HuH-7.5 (cell line): ENCODE measurements around the gene CTDSP2.
"Not testable (repeated sequence)": the region's sequence is repeated elsewhere in the genome, so short reads cannot be mapped to it uniquely, and the experiment has no call there.

Experiments
- DNase-seq: peaks from one replicate; pipeline ENCODE4 v3.0.0; 2011; ENCODE audit warnings: low spot score

Gene CTDSP2, protein sequence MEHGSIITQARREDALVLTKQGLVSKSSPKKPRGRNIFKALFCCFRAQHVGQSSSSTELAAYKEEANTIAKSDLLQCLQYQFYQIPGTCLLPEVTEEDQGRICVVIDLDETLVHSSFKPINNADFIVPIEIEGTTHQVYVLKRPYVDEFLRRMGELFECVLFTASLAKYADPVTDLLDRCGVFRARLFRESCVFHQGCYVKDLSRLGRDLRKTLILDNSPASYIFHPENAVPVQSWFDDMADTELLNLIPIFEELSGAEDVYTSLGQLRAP

DNA sequence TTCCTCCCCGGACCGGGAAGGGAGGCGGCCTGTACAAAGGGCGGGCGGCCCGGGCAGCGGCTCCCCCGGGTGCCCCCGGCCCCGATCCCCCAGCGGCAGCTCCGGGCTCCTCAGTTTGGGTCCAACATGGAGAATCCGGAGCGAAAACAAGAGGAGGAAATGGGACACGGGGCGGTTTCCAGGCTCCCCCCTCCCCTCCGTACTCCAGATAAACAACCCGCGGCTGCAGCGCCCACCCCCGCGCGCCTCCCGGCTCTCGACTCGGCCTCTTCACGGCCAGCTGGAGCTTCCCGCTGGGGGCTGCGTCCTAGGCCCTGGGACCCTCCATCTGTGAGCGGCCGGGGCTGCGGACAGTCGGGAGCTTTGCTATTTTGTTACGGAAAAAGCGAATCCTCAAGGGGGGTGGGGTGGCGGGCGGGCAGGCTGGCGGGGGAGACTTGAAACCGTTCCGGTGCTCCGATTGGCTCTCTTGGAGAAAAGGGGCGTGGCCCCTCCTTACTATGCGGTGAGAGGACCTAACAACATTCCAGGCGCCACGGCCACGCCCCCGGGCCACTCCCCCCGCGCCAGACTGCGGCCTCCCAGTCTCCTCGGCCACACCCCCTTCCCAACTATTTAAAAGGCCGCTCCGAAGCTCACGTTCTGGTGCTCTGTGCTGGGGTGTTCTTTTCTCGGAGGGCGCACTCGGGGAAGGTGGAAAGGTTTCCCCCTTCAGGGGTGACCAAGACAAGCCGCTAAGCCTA lies at the start of gene CTDSP2:
CTDSP2 (minus strand) TSS at position 153 of the 743 bp plus-strand sequence. CDS start 294 bp downstream, outside the sequence.
- DNase-seq, result peak; percentile 99

DNA sequence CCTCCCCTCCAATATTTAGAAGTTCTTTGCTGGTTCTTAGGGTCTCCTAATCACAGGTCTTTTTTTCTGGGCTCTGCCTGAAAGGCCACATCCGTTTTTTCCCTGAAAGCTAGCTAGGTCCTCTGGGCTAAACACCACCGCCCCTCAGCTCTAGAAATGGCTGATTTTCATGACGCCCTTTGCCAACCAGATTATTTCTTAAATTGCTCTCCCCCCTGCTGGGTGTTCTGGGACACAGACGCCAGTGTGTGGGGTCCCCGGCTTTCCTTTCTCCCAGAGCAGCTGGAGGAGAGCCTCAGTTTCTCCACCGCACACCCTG lies 49.5 kb upstream of the CTDSP2 start:
- no peak for DNase-seq

DNA sequence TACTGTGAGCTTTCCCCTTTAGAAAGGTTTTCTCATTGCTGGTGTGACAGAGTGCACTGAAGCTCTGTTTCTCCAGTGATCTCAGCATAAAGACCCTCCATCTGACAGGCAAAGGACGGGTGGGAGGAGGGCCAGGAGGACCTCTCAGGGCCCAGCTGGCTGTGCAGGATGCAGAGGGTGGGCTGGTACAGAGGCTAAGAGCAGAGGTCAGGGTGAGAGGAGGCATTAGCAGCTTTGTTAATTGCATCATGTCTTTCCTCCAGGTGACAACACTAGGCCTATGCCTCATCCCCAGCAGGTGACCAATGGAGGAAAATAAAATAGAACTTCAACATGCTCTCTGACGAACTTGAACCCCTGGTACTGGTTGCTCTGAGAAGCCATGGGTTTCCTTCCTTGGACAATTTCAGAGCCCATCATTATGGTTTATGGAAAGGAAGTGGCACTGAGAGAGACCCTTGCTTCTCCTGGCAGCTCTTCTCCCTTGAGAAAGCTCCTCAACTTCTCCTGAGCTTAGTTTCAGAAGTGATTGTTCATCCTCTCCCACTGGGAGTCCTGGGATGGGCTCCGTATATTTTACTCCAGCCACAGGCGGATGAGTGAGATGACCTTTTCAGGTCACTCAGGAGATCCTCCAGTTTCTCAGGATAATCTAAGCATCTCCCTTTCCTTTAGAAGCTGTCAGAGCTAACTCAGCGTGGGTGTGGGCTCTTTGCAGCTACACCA lies 49.0 kb upstream of the CTDSP2 start:
- no peak for DNase-seq

DNA sequence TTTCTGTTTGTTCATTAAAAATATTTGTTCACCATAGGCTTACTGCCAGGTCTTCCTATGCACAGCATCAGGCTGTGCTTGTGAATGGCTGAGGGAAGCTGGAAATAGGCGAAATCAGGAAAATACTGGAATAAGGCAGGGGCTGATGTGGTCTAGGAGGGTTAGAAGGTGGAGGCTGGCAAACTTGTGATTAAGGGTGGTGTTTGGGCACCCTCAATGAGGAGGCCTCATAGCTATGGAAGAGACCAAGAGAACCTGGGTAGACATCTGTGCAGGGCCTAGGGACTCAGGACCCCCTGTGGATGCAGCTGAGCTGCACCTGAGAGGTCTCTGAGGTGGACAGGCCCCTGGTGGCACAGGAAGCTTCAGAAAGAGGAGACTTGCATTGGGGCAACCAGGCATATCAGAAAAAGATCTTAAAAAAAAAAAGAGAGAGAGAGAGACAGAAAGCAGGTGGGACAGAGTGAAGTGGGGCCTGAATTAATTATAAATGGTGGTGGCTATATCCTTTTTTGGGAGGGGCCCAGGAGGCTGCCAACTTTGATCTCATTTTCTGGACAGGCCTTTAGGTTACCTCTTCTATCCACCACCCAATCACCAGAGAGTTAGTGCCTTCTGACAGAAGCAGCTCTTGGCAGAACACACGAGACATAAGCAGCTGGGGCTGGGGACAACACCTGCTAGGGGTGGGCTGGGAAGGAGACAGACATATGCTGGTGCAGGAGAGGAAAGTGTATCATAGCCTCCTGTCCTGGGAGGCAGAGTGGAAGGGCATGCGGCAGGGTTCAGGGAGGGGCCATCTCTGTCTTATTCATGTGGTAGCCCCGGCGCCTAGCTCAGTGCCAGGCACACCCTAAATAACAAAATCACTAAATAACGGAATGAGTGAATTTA lies 48.1 kb upstream of the CTDSP2 start:
- no peak for DNase-seq

DNA sequence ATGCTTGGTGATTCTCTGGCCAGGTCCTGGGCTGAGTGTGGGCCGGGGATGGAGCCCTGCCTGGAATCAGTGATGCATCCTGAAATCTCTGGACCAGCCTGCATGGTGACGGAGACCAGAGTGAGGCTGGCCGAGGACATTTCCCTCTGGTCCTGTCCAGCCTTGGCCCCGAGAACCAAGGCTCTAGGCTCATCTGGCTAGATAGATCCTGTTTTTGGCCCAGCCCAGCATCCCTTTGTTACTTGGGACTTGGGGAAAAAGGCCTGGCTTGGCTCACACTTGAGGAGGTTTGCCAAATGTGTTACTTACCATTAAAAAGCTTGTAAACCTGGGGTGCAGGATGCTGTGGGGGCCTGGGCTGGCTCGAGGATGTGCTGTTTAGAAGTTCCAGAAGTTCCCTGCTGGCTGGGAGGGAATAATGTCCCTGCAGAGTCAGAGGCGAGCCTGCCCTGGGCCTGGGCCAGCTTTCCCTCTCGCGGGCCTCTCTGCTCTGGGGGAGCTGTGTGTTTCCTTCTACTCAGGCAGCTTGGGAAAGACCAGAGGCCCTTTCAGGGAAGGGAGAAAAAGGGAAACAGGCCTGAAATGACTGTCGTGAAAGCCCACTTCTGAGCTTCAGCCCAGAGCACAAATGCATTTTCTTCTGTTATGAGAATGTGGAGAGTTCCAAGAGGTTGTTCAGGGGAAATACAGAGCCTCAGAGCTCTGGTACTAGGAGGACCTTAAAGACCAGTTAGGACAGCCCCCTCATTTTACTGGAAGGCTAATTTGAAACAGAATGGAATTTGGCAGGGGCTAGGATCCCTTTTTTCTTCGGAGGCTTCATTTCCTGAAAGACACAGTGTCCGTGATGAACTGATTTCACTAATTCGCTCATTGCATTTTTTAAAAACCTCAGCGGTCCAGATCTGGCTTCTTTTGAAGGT lies 47.2 kb upstream of the CTDSP2 start:
- peak; percentile 38 for DNase-seq

DNA sequence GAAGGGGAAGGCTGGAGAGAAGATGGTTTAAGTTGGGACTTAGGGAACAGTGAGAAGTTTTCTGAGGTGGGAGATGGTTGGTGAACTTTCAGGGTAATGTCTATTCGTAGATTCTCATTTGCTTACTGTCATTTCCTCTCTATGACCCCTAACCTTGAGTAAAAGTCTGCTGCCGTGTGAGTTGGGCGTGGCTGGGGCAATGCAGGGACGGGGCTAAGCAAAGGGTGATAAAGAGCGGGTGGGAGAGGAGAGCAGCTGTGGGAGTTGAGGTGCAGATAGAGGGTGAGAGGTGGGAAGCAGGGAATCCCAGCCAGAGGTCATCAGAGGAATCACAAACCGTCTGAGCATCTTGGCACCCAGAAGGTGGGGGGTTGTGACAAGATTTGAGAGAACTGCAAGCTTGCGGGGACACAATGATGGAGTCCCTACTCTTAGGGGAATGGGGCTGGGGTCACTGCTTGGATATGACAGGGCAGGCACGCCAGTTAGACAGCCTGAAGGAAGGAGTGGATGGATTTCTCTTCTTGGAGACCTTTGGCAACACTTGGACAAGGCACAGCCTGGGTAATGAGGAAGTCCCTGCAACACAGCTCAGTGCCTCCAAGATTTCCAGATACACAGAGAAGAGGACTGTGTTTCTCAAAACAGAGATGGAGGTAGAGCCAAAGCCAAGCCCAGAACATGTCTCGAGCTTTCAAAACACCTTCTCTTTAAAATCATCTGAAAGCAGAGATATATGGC lies 45.9 kb upstream of the CTDSP2 start:
- no peak for DNase-seq

DNA sequence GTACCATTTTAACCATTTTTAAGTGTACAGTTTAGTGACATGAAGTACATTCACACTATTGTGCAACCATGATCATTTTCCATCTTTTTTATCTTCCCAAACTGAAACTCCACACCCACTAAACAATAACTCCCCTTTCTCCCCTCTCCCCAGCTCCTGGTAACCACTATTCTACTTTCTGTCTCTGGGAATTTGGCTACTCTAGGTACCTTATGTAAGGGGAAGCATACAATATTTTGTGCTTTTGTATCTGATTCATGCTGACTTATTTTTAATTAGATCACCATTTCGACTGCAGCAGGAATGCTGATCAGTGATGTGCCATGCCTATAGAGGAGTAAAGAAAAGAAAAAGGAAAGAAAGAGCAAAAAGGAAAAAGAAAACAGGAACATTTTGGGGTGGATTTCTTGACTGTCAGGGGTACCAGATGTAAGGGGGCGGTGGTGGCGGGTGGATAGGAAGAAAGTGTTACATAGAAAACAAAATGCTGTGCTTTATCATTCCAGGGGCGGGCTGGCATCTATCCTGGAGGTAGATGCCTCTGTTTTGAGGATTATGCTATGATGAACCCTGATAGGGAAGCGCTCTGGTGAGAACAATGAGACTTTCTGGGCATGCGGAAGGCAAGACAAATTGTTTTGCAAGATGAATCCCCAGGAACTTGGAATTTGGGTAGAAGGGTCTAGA lies 45.2 kb upstream of the CTDSP2 start:
- no peak for DNase-seq

DNA sequence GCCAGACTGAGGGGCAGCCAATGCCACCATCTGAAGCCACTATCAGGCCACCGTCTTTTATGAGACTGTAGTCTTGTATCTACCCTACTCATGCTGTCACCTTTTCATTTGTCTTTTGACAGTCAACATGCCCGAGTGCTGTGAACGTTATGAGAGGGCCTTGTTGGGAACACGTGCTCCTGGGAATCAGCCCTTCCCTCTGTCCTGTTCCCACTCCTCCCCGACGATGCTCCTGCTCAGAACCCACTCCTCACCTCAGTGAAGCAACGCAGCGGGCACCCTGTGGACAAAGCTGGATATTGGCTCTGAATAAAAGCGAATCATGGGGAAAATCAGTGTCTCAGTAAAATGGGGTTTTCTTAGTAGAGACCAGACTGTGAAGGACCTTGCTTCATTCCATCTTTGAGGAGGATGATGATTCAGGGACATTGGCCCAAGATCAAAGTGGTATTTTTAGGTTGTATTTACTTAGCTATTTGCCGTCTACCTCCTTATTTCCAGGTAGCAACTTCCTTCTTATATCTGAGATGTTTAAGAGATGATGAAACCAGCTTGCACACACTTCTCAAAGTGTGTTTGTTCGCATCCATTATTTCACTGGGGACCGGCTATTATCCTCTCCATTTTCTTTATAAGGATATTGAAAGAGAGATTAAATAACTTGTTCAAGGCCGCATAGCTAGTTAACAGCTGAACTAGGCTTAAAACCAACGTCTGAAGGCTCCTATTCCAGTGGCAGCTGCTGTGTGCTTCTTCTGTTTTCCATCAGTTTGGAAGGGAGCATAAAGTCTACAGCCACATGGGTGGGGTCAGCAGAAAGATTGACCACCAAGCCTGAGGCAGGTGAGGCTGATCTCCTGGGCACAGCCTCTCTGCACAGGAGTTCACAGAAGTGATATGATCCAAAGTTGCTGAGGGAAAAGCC lies 43.9 kb upstream of the CTDSP2 start:
- DNase-seq, result no peak

DNA sequence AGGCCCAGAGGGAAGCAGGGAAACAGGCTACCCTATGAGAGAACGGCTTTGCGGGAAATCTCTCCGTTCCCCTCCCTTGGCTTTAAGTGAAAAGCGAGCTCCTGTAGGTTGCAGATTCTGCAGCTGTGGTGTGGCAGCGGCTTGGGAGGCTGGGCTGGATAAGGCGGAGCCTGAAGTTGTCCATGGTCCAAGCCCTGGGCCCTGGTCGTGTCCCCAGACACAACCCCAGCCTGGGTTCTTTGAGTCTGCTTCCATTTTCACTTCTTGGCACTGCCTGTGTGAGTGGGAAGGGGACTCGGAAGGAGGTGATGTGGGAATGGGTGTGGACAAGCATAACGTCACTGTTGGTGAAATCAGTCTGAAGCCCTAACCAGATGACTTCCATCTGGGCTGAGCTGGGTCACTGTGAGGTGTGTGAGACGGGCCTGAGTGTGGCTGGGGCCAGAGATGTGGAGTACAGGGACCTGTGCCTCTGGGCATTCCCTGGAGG lies 43.0 kb upstream of the CTDSP2 start:
- DNase-seq, result no peak

DNA sequence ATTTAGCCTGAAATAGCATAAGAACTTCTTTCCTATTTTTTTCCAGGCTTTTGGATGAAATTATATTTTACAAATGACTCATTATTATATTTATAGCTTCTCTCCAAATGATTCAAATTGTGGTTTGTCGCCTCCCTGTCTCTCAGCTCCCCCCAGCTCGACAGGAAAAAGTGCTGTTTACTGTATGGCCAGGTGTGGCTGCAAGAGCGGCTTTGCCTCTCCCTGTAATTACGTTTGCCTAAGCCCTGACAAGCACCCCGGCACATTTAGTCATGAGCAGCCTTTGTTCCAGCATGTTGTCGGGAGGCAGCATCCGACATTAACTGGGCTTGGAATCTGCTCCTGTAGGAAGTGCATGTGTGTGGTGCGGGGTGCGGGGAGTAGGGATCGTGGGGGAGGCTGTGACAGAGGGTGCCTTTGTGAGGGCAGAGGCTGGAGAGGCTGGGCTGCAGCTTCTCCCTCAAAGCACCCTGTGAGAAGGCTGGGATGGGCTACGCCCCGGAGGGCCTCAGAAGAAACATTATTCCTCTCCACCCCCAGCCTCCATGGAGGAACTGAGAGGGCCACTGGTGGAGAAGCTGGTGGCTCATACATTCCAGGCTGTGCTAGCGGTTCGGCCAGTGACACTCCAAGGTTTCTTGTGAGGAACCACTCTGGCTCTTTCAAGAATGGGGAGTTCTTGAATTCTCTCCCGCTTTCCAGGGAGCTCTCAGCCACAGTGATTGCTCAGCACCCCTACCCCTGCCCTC lies 42.1 kb upstream of the CTDSP2 start:
- no peak for DNase-seq

DNA sequence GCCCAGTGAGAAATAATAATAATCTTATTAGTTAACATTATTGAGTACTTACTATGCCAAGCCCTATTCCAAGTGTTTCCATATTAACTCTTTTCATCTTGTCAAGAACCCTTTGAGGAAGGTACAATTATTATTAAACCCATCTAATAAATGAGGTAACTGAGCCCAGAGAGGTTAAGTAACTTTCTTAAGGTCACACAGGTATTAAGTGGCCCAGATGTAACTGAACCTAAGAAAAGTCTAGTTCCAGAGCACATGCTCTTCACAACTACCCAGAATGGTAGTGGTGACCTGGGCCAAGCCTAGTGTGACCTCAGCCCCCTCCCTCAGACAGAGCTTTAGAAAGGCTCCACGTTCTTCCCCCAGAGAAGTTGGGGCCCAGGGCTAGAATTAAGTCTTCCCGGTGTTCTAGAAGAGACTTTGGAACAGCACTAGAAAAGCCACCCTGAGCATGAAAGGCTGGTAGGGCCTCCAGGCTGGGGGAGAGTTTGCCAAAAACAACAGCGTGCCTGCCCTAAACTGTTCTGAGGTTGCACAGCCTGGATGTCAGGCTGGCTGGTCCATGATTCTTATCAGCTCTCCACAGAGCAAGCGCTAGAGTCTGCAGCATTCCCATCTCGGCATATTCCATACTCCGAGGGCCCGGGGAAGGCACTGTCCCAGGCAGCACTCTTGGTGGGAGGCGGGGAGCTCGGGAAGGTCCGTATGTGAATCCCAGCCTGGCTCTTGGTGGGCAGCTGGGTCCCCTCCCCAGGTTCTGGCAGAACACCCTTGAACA lies 41.3 kb upstream of the CTDSP2 start:
- peak; percentile 34 for DNase-seq

DNA sequence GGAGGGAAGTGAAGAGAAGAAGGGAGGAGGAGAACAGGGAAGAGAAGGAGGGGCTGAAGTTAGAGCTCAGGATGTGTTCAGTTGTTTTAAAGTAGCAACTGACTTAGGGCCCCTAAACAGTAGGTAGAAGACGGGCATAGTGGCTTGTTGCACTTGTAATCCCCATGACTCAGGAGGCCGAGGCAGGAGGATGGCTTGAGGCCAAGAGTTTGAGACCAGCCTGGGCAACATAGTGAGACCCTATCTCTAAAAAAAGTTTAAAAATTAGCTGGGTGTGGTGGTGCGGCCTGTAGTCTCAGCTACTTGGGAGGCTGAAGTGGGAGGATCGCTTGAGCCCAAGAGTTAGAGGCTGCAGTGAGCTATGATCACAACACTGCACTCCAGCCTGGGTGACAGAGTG lies 40.4 kb upstream of the CTDSP2 start:
- DNase-seq, result not testable (repeated sequence)

DNA sequence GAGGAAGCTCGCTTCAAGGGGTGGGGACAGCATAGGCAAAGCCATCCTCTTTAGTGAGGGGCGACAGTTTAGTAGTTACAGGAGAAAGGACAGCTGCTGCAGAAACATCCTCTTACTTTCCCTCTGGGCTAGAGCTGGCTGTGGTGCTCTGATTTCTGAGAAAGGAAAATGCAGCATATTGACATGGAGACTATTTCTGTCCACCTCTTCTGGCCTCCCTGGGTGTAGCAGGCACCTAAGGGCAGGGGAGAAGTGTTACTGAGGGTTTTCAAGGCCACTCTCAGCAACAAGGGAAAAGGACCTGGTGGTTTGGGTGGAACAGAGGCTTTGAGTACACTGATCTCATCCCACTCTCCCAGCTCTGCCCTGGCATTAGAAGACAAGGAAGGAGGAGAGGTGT lies 40.0 kb upstream of the CTDSP2 start:
- no peak for DNase-seq

DNA sequence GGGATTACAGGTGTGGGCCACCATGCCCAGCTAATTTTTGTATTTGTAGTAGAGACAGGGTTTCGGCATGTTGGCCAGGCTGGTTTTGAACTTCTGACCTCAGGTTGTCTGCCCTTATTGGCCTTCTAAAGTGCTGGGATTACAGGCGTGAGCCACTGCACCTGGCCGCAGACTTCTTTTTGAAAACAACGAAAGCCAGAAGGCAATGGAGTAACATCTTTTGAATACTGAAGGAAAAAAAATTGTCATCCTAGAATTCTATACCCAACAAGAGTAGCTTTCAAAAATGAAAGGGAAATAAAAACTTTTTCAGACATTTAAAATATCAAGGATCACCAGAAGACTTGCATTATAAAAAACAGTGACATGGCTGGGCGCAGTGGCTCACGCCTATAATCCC lies 38.7 kb upstream of the CTDSP2 start:
- no peak for DNase-seq

DNA sequence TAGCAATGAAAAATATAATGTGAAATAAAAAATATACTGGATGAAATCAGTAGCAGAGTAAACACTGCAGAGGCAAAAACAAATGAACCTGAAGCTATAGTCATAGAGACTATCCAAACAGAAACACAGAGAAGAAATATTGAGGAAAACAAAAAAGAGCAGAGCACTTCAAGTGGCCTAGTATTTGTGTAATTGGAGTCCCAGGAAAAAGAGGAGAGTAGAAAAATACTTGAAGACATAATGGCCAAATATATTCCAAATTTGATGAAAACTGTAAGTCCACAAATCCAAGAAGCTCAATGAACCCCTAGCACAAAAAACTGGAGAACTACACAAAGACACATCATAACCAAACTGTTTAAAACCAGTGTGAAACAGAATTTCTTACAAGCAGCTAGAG lies 37.2 kb upstream of the CTDSP2 start:
- no peak for DNase-seq

DNA sequence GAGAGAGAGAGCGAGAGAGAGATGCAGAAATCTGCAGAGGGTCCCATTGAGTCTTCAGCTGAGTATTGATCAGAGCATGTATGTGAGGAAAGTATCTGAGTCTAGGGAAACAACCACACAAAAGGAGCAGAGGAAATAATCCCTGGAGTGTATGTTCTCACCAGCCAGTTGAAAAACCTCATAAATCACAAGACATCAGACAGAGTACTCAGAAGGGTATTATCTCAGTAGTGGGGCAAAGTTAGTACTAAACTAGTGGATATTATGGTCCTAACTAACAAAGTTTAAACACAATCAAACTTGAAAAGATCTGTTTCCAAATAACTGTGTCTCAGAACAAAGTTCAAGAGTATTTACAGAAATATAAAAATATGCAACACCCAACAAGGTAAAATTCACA lies 36.5 kb upstream of the CTDSP2 start:
- DNase-seq, result no peak

DNA sequence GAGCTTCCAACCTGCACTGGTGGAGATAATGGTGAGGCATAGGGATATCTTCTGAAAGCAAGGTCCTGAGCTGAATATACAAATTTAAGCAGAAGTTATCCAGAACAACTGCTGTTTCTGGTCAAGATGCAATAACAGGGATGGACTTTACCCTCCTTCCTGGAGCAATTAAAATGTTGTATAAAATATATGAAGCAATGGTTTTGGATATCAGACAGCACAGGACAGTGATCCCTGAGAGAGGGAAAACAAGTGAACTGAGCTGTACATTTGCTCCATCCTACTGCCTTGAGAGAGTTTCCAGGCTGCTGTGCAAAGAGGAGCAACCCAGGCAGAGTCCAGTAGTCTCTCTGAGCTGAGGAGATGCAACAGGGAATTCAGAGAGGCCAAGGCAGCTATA lies 36.0 kb upstream of the CTDSP2 start:
- DNase-seq, result no peak
